ENCODE results near the gene MRC1.

DNA sequence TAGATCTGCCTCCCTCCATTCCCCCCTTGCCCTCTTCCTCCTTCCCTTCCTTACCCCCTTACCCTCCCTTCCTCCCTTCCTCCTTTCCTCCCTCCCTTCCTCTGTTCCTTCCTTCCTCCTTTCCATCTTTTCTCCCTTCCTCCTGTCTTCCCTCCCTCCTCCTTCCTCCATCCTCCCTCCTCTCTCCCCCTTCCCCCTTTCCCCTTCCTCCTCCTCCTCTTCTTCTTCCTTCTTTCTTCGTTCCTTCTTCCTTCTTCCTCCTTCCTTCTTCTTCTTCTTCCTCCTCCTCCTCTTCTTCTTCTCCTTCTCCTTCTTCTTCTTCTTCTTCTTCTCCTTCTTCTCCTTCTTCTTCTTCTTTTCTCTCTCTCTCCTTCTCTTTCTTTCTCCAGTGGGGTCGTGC lies 57.9 kb downstream of the MRC1 start:
- TF ChIP-seq, protein P1, sequence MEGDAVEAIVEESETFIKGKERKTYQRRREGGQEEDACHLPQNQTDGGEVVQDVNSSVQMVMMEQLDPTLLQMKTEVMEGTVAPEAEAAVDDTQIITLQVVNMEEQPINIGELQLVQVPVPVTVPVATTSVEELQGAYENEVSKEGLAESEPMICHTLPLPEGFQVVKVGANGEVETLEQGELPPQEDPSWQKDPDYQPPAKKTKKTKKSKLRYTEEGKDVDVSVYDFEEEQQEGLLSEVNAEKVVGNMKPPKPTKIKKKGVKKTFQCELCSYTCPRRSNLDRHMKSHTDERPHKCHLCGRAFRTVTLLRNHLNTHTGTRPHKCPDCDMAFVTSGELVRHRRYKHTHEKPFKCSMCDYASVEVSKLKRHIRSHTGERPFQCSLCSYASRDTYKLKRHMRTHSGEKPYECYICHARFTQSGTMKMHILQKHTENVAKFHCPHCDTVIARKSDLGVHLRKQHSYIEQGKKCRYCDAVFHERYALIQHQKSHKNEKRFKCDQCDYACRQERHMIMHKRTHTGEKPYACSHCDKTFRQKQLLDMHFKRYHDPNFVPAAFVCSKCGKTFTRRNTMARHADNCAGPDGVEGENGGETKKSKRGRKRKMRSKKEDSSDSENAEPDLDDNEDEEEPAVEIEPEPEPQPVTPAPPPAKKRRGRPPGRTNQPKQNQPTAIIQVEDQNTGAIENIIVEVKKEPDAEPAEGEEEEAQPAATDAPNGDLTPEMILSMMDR (conservative IDR thresholded peaks at IDR 0.05; ENCODE audit: low read length): no peak
- no peak for TF ChIP-seq EZH2phosphoT487 (IDR thresholded peaks at IDR 0.05; ENCODE audit: borderline replicate concordance)

Measured in Loucy (cell line).